Measurements from ENCODE around the gene NMRAL1.
A peak's percentile ranks its signal among the peaks of the same experiment; 100 is the strongest.

The NMRAL1 gene

GRCh38 chr16:4463522-4464163, 10.8 kb downstream of the NMRAL1 start:
- peaks cover 33% of the 10 kb centered on the region for H3K36me3 ChIP-seq (ENCODE audit: control insufficient read depth, insufficient read depth, low read length)
- no peak overlapping the region for H3K4me3 ChIP-seq (ENCODE audit: extremely low read depth, insufficient read depth, low read length, poor library complexity, severe bottlenecking)
- 92 to 95% methylated on average over 21 to 22 of the region's 22 CpGs for WGBS, 2 experiments (ENCODE audit: insufficient coverage in 2 of 2)
- H3K9me3 ChIP-seq (ENCODE audit: control insufficient read depth, low read length) = no peaks in the 10 kb centered on the region
- peak overlapping the region; percentile 85 for H3K27ac ChIP-seq (ENCODE audit: low read depth, low read length, severe bottlenecking)
- H3K4me1 ChIP-seq (ENCODE audit: control insufficient read depth, insufficient read depth, low read length, poor library complexity, severe bottlenecking) = peaks cover 15% of the 10 kb centered on the region

GRCh38 chr16:4461250-4462085, 13.0 kb downstream of the NMRAL1 start:
- WGBS, 2 experiments (ENCODE audit: insufficient coverage in 2 of 2) = 90 to 92% methylated on average over 24 to 25 of the region's 27 CpGs
- H3K36me3 ChIP-seq (ENCODE audit: control insufficient read depth, insufficient read depth, low read length) = peaks cover 47% of the 10 kb centered on the region
- H3K9me3 ChIP-seq (ENCODE audit: control insufficient read depth, low read length) = no peaks in the 10 kb centered on the region
- H3K4me3 ChIP-seq (ENCODE audit: extremely low read depth, insufficient read depth, low read length, poor library complexity, severe bottlenecking) = no peak overlapping the region
- no peak overlapping the region for H3K27ac ChIP-seq (ENCODE audit: low read depth, low read length, severe bottlenecking)
- peaks cover 15% of the 10 kb centered on the region for H3K4me1 ChIP-seq (ENCODE audit: control insufficient read depth, insufficient read depth, low read length, poor library complexity, severe bottlenecking)

- Histone ChIP-seq H3K36me3 (ENCODE audit: control insufficient read depth, insufficient read depth, low read length) (peaks cover 53% of the 10 kb centered on the region), H3K27ac (ENCODE audit: low read depth, low read length, severe bottlenecking) (no peak overlapping the region)
Measured at GRCh38 chr16:4460936-4461249, 13.5 kb downstream of the NMRAL1 start.

GRCh38 chr16:4455951-4456350, 18.5 kb downstream of the NMRAL1 start:
- Histone ChIP-seq H3K4me3 (ENCODE audit: extremely low read depth, insufficient read depth, low read length, poor library complexity, severe bottlenecking) (no peak overlapping the region), H3K4me1 (ENCODE audit: control insufficient read depth, insufficient read depth, low read length, poor library complexity, severe bottlenecking) (no peaks in the 10 kb centered on the region), H3K27ac (ENCODE audit: low read depth, low read length, severe bottlenecking) (no peak overlapping the region), H3K9me3 (ENCODE audit: control insufficient read depth, low read length) (no peaks in the 10 kb centered on the region), H3K36me3 (ENCODE audit: control insufficient read depth, insufficient read depth, low read length) (peaks cover 78% of the 10 kb centered on the region)
- WGBS, 2 experiments (ENCODE audit: insufficient coverage in 2 of 2) = 80 to 81% methylated on average over 8 to 9 of the region's 10 CpGs

More at GRCh38 chr16:4460936-4461249, 13.5 kb downstream of the NMRAL1 start:
- 91 to 97% methylated on average over 4 to 5 of the region's 5 CpGs for WGBS, 2 experiments (ENCODE audit: insufficient coverage in 2 of 2)
- Histone ChIP-seq H3K4me3 (ENCODE audit: extremely low read depth, insufficient read depth, low read length, poor library complexity, severe bottlenecking) (no peak overlapping the region), H3K4me1 (ENCODE audit: control insufficient read depth, insufficient read depth, low read length, poor library complexity, severe bottlenecking) (peaks cover 15% of the 10 kb centered on the region), H3K9me3 (ENCODE audit: control insufficient read depth, low read length) (no peaks in the 10 kb centered on the region)

- 87 to 90% methylated on average over 10 to 12 of the region's 14 CpGs for WGBS, 2 experiments (ENCODE audit: insufficient coverage in 2 of 2)
Measured at GRCh38 chr16:4455081-4455480, 19.3 kb downstream of the NMRAL1 start.

GRCh38 chr16:4454623-4455022, 19.8 kb downstream of the NMRAL1 start:
- Histone ChIP-seq H3K9me3 (ENCODE audit: control insufficient read depth, low read length) (no peaks in the 10 kb centered on the region), H3K36me3 (ENCODE audit: control insufficient read depth, insufficient read depth, low read length) (peaks cover 82% of the 10 kb centered on the region), H3K27ac (ENCODE audit: low read depth, low read length, severe bottlenecking) (no peak overlapping the region), H3K4me1 (ENCODE audit: control insufficient read depth, insufficient read depth, low read length, poor library complexity, severe bottlenecking) (no peaks in the 10 kb centered on the region), H3K4me3 (ENCODE audit: extremely low read depth, insufficient read depth, low read length, poor library complexity, severe bottlenecking) (no peak overlapping the region)
- WGBS, 2 experiments (ENCODE audit: insufficient coverage in 2 of 2) = 85 to 89% methylated on average over 6 to 7 of the region's 9 CpGs

More at GRCh38 chr16:4455081-4455480, 19.3 kb downstream of the NMRAL1 start:
- no peak overlapping the region for H3K27ac ChIP-seq (ENCODE audit: low read depth, low read length, severe bottlenecking)
- no peaks in the 10 kb centered on the region for H3K4me1 ChIP-seq (ENCODE audit: control insufficient read depth, insufficient read depth, low read length, poor library complexity, severe bottlenecking)
- no peak overlapping the region for H3K4me3 ChIP-seq (ENCODE audit: extremely low read depth, insufficient read depth, low read length, poor library complexity, severe bottlenecking)
- peaks cover 83% of the 10 kb centered on the region for H3K36me3 ChIP-seq (ENCODE audit: control insufficient read depth, insufficient read depth, low read length)
- H3K9me3 ChIP-seq (ENCODE audit: control insufficient read depth, low read length) = no peaks in the 10 kb centered on the region

GRCh38 chr16:4452674-4453073, 21.8 kb downstream of the NMRAL1 start:
- Histone ChIP-seq H3K27ac (ENCODE audit: low read depth, low read length, severe bottlenecking) (no peak overlapping the region), H3K4me1 (ENCODE audit: control insufficient read depth, insufficient read depth, low read length, poor library complexity, severe bottlenecking) (no peaks in the 10 kb centered on the region), H3K4me3 (ENCODE audit: extremely low read depth, insufficient read depth, low read length, poor library complexity, severe bottlenecking) (no peak overlapping the region), H3K36me3 (ENCODE audit: control insufficient read depth, insufficient read depth, low read length) (peaks cover 91% of the 10 kb centered on the region), H3K9me3 (ENCODE audit: control insufficient read depth, low read length) (no peaks in the 10 kb centered on the region)
- WGBS, 2 experiments (ENCODE audit: insufficient coverage in 2 of 2) = 96 to 98% methylated on average over 4 to 5 of the region's 5 CpGs

GRCh38 chr16:4450931-4451519, 23.4 kb downstream of the NMRAL1 start:
- H3K4me1 ChIP-seq (ENCODE audit: control insufficient read depth, insufficient read depth, low read length, poor library complexity, severe bottlenecking) = no peaks in the 10 kb centered on the region
- WGBS, 2 experiments (ENCODE audit: insufficient coverage in 2 of 2) = 95 to 97% methylated on average over 13 of the region's 14 CpGs
- peaks cover 91% of the 10 kb centered on the region for H3K36me3 ChIP-seq (ENCODE audit: control insufficient read depth, insufficient read depth, low read length)
- no peak overlapping the region for H3K4me3 ChIP-seq (ENCODE audit: extremely low read depth, insufficient read depth, low read length, poor library complexity, severe bottlenecking)
- no peak overlapping the region for H3K27ac ChIP-seq (ENCODE audit: low read depth, low read length, severe bottlenecking)
- no peaks in the 10 kb centered on the region for H3K9me3 ChIP-seq (ENCODE audit: control insufficient read depth, low read length)

GRCh38 chr16:4450430-4450829, 24.0 kb downstream of the NMRAL1 start:
- Histone ChIP-seq H3K9me3 (ENCODE audit: control insufficient read depth, low read length) (no peaks in the 10 kb centered on the region), H3K4me3 (ENCODE audit: extremely low read depth, insufficient read depth, low read length, poor library complexity, severe bottlenecking) (no peak overlapping the region), H3K4me1 (ENCODE audit: control insufficient read depth, insufficient read depth, low read length, poor library complexity, severe bottlenecking) (no peaks in the 10 kb centered on the region), H3K36me3 (ENCODE audit: control insufficient read depth, insufficient read depth, low read length) (peaks cover 91% of the 10 kb centered on the region), H3K27ac (ENCODE audit: low read depth, low read length, severe bottlenecking) (no peak overlapping the region)
- 96 to 100% methylated on average over 8 to 14 of the region's 14 CpGs for WGBS, 2 experiments (ENCODE audit: insufficient coverage in 2 of 2)

GRCh38 chr16:4443986-4444385, 30.4 kb downstream of the NMRAL1 start:
- H3K36me3 ChIP-seq (ENCODE audit: control insufficient read depth, insufficient read depth, low read length) = peaks cover 95% of the 10 kb centered on the region

More at GRCh38 chr16:4443986-4444385, 30.4 kb downstream of the NMRAL1 start:
- no peak overlapping the region for H3K27ac ChIP-seq (ENCODE audit: low read depth, low read length, severe bottlenecking)
- 80 to 93% methylated on average over 1 to 2 of the region's 4 CpGs for WGBS, 2 experiments (ENCODE audit: insufficient coverage in 2 of 2)
- H3K4me3 ChIP-seq (ENCODE audit: extremely low read depth, insufficient read depth, low read length, poor library complexity, severe bottlenecking) = no peak overlapping the region
- no peaks in the 10 kb centered on the region for H3K9me3 ChIP-seq (ENCODE audit: control insufficient read depth, low read length)
- no peaks in the 10 kb centered on the region for H3K4me1 ChIP-seq (ENCODE audit: control insufficient read depth, insufficient read depth, low read length, poor library complexity, severe bottlenecking)

Data from mesodermal cell (in vitro differentiated cells).